Right lobe of liver (tissue), 4 donors: Measurements from ENCODE around the gene MIER2.

Experiments used
- POLR2A ChIP-seq: fragments of 450-650 bp; IDR thresholded peaks from one replicate; pipeline ENCODE4 v1.6.1; 2017; ENCODE audit warnings: antibody characterized with exemption, mild to moderate bottlenecking
- TF ChIP-seq, protein P1 (sequence below), 4 donors: fragments of 200-600 bp in 3 of 4; fragments of 450-650 bp in 1 of 4; IDR thresholded peaks; one replicate each; pipeline versions ENCODE4 v1.5.1 to v1.8.0; 2016 to 2022; ENCODE audit warnings: antibody characterized with exemption in 4 of 4, mild to moderate bottlenecking in 2 of 4
- donor health status: DM: no; HTN: no; CAD: no.
- donor health status: DM: no; HTN: no; CAD: no.
- donor health status: DM: no; HTN: yes; CAD: no.

DNA sequence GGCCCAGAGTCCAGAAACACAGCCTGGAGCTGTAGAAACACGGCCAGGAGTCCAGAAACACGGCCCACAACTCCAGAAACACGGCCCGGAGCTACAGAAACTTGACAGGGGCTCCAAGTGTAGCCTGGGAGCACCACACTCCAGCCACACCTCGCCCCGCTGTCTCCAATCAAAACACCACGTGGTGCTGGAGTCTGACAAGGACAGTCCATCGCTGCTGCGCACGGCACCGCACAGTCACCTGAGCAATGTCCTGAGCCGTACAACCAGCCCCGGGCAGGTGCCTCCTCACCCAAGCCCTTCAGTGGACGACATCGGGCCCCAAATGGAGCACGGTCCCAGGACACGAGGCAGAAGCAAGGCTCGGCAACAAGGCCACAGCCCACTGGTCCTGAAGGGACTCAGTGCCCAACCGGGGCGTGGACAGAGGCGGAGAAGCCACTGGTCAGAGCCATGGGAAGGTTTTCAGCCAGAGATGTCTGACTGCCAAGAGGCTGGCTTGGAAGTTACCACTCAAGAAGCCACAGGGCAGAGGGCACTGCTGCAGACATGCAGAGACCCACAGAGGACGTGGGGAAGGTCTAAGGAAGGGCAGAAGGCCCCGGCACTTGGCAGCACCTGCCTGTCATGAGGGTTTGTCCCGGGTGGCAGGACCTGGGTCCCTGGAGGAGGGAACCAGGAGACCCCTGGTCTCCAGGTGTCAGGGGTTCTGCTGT lies 33.7 kb downstream of the MIER2 start:
- TF ChIP-seq, protein P1, sequence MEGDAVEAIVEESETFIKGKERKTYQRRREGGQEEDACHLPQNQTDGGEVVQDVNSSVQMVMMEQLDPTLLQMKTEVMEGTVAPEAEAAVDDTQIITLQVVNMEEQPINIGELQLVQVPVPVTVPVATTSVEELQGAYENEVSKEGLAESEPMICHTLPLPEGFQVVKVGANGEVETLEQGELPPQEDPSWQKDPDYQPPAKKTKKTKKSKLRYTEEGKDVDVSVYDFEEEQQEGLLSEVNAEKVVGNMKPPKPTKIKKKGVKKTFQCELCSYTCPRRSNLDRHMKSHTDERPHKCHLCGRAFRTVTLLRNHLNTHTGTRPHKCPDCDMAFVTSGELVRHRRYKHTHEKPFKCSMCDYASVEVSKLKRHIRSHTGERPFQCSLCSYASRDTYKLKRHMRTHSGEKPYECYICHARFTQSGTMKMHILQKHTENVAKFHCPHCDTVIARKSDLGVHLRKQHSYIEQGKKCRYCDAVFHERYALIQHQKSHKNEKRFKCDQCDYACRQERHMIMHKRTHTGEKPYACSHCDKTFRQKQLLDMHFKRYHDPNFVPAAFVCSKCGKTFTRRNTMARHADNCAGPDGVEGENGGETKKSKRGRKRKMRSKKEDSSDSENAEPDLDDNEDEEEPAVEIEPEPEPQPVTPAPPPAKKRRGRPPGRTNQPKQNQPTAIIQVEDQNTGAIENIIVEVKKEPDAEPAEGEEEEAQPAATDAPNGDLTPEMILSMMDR (IDR thresholded peaks at IDR 0.05), result no peak
- TF ChIP-seq POLR2A, result no peak
